GM18502 (cell line): ENCODE measurements around the gene B9D1.
A peak's percentile ranks its signal among the peaks of the same experiment; 100 is the strongest.

Experiments
- ATAC-seq: cut with Tn5 transposase; IDR thresholded peaks from one replicate; pipeline ENCODE4 v1.9.1; 2021; ENCODE audit warnings: mild to moderate bottlenecking; ENCODE audit not compliant: unreplicated experiment, poor library complexity

Gene B9D1, protein sequence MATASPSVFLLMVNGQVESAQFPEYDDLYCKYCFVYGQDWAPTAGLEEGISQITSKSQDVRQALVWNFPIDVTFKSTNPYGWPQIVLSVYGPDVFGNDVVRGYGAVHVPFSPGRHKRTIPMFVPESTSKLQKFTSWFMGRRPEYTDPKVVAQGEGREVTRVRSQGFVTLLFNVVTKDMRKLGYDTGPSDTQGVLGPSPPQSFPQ

DNA sequence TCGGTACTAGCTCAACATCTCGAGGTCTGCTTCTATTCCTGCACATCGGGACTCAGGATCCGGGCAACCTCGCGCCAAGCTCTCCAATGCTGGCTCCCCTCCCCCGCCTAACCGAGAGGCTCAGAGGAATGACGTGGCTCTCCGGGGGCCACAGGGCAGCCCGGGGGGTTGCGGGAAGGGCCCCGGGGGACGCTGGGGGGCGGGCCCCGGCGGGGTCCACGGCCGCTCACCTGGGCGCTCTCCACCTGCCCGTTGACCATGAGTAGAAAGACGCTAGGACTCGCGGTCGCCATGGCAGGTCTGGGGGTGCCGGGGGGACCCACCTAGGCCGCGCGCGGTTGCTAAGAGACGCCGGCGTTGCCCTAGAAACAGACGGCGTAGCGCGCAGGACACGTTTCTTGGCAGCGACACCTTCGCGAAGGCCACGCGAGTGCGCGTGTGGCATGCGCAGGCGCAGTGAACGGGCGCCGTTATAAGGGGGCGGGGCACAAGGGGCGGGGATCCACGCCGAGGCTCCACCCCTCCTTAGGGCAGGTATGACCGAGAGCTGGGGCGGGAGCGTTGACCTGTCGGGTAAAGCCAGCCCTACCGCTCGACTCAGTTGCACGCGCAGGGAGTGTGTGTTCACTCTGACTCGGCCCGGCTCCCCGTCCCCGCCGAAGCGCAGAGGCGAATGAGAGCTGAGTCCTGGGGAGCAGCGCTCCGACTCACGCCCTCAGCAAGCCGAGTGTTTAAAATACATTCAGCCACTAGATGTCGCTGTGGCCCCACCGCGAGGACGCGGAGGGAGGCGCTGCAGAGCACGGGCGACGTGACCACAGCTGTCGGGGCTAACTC is at the start of gene B9D1:
TSS of gene B9D1 (minus strand) at position 447 of the 837 bp plus-strand sequence. CDS start at position 293, 154 bp downstream.
- peak; percentile 82 for ATAC-seq

DNA sequence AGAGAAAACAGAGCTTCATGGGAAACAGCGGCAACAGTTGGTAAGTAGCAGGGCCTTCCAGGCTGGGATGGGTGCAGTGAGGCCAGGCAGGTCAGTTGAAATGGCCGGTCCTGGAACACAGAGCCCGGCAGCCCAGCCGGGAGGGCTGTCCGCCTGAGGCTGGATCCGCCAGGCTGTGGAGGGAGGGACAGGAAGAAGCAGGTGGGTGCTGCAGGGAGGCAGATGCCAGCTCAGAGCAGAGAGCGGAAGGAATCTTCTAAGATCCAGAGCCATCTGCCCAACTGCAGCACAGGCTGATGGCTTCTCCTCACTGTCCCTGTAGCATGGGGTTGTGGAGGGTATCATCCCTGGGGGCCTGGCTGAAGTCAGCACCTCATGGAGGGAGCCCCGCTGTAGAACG is 49.1 kb upstream of the B9D1 start:
- ATAC-seq = no peak

DNA sequence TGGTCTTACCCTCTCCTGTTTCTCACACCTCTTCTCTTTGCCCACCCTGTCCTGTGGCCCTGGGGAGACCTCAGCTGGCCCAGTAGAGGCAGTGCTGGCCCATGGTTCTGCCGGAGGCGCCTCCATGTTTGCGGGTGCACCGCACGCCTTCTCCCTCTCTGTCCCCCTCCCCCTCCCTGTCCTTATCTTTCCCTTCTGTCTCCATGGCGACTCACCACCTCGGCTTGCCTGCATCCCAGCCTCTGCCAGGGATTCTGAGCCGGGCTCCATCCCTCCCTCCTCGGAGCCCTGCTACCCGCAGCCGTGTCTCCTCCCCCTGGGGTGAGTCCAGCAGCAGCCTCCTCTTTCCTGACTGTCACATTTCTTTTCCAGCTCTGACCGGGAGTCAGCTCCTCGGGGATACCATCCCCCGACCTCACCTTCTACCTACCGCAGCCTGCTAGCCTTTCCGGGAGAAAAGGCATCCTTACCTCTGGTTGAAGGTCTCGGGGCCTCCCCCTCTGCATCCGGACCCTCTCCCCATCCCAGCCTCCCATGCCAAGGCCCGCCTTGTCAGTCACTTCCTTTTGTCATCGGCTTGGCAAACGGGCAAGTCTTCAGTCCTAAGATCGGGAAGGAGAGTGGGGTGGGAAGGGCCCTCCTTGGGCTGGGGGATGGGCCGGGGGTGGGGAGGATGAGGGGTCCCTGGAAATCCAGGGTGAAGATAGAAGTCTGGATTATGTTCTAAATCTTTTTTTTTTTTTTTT is 48.5 kb upstream of the B9D1 start, which contains the start of gene RNF112:
TSS of gene RNF112 (plus strand) at position 358 of the 746 bp plus-strand sequence. CDS start at position 535, 177 bp downstream.
- no peak for ATAC-seq

DNA sequence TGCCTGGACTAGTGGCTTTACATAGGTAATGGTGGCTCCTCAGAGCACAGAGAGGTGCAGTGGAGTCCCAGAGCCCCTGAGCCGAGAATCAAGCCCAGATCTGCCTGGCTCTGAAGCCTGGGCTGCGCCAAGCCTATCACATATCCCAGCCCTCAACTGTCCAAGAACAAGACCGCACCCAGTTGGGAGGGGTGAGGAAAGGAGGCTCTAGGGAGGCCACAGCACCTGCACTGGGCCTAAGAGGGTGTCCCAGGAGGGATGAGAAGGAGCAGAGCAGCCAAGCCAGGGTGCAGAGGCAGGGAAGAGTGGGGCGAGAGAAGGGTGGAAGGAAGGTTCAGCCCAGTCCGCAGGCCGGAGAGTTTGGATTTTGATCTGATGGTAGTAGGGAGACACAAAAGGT is 47.6 kb upstream of the B9D1 start:
- no peak for ATAC-seq

DNA sequence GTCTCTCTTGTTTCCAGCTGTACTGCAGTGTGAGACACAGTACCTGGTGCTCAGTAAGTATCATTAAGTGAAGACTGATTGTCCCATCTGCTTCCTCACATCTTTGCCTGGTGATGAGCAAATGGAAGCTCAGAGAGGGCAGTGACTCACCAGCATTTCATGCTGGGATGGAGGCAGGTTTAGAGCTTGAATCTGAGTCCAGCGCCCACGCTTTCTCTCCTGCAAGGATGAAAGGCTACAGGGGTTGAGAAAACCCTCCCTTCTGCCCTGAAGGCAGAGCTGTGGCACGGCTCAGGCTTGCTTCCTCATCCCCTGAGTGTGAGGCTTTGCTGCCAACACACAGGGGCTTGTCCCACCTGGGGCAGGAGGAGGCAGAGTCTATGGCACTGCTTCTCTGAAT is 47.0 kb upstream of the B9D1 start:
- ATAC-seq = no peak

DNA sequence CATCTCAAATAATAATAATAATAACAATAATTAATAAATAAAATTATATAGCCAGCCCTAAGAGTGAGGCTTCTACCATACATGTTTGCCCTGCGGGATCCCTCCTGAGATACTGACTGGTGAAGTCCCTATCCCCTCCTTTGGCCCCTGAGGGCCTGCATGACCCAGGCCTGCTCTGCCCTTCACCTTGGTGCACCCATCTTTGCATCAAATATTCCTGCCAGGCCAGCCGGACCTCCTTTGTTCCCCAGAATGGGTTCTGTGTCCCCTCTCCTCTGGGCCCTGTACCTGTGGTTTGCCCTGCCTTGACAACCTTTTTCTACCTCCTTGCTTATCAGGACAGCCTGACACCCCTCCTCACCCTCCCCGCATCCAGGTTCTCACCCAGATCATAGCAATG is 46.5 kb upstream of the B9D1 start:
- no peak for ATAC-seq

DNA sequence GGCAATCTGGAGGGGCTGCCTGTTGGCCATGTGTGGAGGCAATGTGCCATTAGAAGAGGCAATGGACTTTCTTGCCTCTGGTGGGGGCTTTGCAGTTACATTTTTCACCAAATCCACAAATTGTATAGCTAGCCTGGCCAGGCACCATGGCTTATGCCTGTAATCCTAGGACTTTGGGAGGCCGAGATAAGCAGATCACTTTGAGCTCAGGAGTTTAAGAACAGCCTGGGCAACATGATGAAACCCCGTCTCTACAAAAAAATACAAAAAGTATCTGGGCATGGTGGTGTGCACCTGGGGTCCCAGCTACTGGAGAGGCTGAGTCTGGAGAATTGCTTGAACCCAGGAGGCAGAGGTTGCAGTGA is 45.8 kb upstream of the B9D1 start:
- no peak for ATAC-seq

DNA sequence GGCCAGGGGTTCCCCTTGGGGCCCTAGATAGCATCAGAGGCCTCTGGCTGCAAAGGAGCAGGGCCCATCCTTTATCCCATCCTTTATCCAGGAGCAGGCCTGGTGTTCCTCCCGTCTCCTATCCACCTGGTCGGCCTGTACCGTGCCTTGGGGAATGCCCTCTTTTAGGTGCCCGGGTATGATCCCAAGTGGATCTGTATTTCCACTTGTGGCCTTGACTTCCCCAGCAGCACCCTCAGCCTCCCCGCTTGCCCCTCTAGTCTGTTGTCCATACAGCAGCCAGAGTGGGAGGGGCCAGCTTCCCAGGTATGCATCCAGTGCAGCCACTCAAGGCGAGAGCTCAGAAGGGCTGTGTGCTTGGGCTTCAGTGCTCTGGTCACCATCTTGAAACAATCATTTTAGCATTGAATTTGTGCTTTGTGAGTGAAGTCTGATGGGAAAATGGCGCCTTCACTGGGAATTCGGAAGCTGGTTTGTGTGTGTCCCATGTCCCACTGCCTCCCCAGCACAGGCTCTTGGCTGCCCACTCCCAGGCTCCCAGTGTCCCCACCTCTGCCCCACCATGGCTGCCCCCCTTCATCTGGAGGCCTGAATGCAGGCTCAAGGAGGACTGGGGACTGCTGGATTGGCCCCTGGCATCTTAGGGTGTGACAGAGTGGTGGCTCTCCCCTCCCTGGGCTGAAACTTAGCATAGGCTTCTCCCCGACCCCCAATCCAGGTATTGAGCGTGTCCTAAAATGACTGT is 45.2 kb upstream of the B9D1 start:
- ATAC-seq = no peak

DNA sequence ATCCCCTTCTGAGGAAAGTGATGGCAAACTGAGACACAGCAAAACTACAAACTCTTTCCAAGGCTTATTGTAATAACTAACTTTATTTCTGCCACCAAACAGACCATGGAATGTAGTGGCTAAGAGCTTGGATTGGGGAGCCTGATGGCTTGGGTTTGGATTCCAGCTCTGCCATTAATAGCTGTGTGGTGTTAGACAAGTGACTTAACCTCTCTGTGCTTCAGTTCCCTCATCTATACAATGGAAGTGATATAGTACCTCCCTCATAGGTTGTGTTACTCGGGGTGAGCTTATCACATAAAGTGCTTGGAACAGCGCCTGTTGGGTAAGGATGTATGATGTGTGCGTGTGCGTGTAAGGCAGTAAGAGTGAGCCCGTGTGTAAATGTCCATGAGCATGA is 42.6 kb upstream of the B9D1 start:
- no peak for ATAC-seq

DNA sequence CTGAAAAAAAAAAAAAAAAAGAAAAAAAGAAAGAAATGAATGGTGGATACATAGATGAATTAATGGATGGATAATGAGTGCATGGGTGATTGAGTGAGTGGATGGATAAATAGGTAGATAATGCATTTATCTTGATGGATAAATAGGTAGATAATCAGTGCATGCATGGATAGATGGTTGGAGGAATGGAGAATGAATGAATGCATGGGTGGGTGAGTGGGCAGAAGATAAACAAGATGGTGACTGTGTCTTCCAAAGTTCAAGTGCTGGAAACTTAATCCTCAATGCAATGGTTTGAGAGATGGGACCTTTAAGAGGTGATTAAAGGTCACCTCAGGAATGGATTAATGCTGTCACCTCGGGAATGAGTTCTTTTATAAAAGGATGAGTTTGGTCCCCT is 41.7 kb upstream of the B9D1 start:
- no peak for ATAC-seq

DNA sequence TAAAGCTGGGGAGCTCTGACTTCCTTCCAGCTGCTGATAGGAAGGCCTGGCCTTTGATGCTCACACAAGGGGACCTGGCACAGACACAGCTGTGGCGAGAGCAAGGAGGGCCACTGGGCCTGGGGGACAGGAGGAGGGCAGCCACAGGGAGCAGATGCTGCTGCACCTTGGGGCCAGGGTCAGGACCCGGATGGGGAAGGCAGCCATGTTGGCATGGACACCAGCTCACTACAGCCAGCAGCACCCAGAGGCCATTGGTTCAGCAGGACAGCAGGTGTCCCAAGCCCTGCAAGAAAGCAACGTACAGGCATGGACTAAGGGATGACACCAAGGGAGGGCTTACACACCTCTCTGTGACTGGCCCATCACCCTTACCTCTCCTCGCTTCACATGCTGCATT is 40.5 kb upstream of the B9D1 start:
- ATAC-seq = no peak

DNA sequence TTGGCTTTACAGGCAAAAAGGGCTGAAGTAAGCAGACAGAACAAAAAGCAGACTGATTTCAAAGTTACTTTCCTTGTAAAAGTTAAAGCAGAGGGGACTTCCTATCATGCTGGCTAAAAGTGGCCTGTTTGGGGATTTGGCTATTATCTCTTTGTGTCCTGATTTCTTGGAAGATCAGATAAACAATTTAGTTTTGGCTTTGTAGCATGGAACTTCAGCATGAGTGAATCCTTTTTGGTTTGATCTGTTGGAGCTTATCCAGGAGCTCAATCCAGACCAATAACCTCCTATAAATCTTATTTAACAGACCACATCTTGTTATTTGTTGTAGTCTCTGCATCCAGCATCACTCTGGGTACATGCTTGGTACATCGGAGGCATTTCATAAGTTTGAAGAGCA is 39.6 kb upstream of the B9D1 start:
- no peak for ATAC-seq

DNA sequence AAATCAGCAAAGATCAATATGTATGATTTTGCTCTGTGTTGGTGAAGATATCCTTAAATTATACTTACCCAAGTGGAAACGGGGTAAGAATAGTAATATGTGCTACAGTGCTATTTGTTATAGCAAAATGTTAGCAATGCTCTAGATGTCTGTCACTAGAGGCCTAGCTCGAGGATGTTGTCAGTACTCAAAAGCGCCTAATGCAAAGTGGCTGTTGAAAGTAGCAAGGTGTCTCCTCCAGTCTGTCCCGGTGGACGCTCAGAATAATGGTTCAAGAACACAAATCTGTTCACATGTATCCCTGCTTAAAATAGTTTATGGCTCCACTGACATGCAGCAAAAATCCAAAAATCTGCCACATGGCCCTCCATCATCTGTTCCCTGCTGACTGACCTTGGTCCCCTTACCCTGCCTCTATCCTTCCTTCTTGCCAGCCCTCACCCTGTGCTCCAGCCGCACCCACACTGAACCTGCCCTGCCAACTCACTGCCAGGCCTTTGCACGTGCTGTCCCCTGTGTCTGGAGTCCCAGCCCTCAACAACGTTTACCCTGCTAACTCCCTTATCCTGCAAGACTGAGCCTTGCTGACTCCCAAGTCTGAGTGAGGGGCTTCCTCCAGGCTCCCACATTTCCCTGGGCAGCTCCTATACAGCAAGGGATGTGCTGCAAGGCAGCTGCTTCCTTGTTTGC is 38.9 kb upstream of the B9D1 start:
- no peak for ATAC-seq

DNA sequence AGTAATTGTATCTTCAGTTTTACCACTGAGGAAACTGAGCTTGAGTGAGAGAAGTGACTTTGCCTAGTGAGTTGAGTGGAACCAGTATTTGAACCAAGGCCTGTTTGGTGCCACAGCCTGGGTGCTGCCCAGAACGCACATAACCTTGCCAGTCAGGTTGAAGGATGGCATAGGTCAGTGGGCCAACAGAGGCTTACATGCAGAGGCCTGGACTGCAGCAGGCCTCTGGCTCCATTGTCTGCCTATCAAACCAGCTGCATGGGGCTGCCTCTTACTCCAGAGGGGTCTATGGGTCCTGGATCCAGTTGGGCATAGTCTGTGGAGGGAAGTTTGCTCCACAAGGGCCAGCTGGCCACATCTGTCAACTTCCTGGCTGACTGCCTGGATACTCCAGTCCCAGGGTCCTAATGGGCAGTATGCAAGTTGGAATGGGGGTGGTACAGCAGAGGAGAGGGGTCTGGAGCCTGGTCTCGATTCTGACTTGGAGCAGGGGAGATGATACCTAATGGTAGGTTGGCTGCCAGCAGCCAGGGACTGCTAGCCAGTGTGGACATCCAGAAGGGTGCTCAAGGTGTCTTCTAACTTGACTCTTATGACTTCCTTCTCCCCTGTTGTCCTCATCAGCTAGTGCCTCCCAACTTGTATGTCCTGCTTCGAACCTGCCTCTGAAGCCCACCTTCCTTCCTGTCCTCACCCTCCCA is 37.4 kb upstream of the B9D1 start:
- no peak for ATAC-seq

DNA sequence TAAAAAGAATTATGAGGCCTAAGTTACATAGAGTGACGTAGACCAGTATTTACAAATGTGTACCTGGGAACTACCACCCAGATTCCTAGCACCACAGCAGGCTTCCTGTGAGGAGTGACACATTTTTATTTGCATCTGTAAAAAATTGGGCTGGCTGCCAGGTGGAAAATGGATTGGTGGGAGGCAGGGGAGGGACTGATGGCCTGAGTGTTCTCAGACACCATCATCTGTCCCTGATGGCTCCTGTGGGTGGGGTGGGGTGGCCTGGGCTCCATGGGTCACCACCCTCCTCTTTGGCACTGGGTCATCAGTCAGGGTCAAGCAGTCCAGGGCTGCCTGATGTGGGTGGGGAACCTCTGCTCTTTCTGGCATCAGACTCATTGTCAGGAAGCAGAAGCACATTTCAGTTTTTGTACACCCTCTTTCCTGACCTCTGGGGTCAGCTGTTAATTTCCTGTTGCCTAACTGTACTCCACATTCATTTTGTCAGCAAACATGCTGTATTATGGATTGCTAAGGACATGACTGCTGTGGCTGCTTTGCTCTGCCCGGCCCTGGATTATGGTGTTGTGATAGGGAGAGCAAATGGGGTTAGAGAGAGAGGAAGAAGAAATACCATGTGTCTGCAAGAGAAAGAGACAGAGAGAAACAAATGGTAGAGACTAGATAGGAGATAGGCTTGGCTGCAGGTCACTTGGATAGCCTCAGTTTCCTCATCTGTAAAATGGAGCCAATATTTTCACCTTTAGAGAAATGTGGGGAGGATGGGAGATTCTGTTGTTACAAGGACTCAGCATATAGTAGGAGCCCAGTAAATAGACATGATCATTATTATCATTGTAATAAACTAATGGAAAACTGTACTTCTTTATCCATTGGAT is 36.0 kb upstream of the B9D1 start:
- no peak for ATAC-seq

DNA sequence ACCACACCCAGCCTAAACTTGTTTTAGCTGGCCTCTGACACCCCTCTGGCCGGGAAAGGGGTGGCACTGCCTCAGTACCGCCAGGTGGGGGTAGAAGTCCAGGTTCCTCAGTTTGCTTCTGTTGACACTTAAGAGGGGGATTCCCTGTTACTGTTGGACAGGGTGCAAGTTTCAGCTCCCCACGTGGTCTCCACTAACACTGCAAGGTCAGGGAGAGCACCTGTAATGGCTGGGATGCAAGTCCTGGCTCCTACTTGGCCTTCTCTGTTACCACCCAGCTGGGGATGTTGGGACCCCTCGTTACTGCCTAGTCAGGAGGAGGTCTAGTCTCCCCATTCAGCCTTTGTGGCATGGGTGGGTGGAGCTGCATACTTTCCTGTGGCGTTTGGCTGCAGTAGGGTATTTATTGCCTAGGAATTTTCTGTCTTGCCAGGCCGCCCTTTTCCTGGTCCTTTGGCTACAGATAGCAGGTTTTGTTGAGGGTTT is 35.1 kb upstream of the B9D1 start:
- ATAC-seq = no peak

DNA sequence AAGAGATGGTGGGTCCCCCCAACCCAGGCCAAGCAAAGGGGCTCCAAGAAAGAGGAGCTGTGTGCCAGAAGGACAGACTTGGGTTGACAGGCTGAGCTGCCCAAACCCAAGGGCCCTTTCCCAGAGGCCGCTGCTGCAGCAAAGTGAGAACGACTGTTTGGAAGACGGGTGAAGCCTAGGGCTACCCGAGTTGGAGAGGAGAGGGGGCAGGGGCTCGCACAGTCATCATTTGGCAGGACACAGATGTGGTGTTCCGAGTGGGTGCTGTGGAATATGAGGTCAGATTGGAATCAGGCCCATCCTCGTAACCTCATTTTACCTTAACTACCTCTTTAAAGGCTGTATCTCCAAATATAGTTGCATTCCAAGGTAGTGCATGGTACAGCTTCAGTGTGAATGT is 29.8 kb upstream of the B9D1 start:
- no peak for ATAC-seq

DNA sequence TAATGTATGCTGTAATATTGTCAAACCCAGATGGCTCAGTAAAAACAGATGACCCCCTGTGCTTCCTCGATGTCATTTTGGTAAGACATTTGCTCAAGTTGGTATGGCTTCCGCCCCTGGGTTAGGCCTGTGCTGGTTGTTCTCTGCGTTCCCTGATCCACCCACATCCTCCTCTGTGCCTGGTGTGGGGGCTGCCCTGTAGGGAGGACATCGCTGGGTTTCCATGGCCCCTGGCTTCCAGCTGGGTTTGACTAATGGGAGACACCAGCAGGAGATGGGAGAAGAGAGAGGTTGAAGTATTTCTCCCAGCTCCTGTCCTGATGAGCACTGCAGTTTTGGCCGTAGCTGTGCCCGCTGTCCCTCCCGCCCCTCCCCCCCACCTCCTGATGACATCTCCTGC is 28.9 kb upstream of the B9D1 start:
- no peak for ATAC-seq
